Measurements from ENCODE around the gene AIMP1. TPM values are rescaled to one million over a fixed set of nuclear protein-coding genes. Genes with fewer than 3 reads are reported as not detected.
A peak's percentile ranks its signal among the peaks of the same experiment; 100 is the strongest.
"Not testable (repeated sequence)": the region's sequence is repeated elsewhere in the genome, so short reads cannot be mapped to it uniquely, and the experiment has no call there.

The AIMP1 gene
- total RNA-seq, 3 donors from 2014 or later (not counting 1 experiment from before 2014, with no cell fraction given) = 37.7 to 46.8 (median 40.3) TPM

GRCh38 chr4:106320235-106320634 lies 3.9 kb downstream of the AIMP1 start:
- intact Hi-C loops (cut with micrococcal nuclease) = no loop called here
- no peak for TF ChIP-seq CTCF (IDR thresholded peaks at IDR 0.05)
- Mint-ChIP-seq H3K4me1 (peaks cover 5 to 20% of the 10 kb centered on the region in 2 donors), H3K36me3 (no peaks in the 10 kb centered on the region), H3K9me3 (no peaks in the 10 kb centered on the region), H3K27me3 (ENCODE audit: low read depth in 2 of 2) (no peaks in the 10 kb centered on the region), H3K27ac (peak overlapping the region in 1 of 2 donors; percentile 46), H3K4me3 (no peak overlapping the region)
- WGBS (ENCODE audit: insufficient coverage) = 100% methylated on average over 1 of the region's 1 CpG
- no peaks in the 10 kb centered on the region for H3K9me3 ChIP-seq (ENCODE audit: control insufficient read depth, insufficient read depth, low read length)
- no peak for ATAC-seq
- DNase-seq = no peak
- peaks cover 3% of the 10 kb centered on the region for H3K36me3 ChIP-seq (ENCODE audit: control insufficient read depth, insufficient read depth, low read length)
- H3K4me1 ChIP-seq (ENCODE audit: control insufficient read depth, insufficient read depth, low read length) = peaks cover 9% of the 10 kb centered on the region
- H3K4me3 ChIP-seq (ENCODE audit: low read length) = no peak overlapping the region
- H3K27me3 ChIP-seq (ENCODE audit: control insufficient read depth, insufficient read depth, low read length) = no peaks in the 10 kb centered on the region
- no peak overlapping the region for H3K27ac ChIP-seq (ENCODE audit: low read length)

GRCh38 chr4:106321168-106321567 lies 4.8 kb downstream of the AIMP1 start:
- H3K36me3 Mint-ChIP-seq; H3K4me3 Mint-ChIP-seq; DNase-seq; H3K9me3 ChIP-seq (ENCODE audit: control insufficient read depth, insufficient read depth, low read length); H3K4me3 ChIP-seq (ENCODE audit: low read length); H3K4me1 ChIP-seq (ENCODE audit: control insufficient read depth, insufficient read depth, low read length); H3K27me3 ChIP-seq (ENCODE audit: control insufficient read depth, insufficient read depth, low read length); intact Hi-C loops (cut with micrococcal nuclease); H3K27ac ChIP-seq (ENCODE audit: low read length); H3K9me3 Mint-ChIP-seq; H3K27me3 Mint-ChIP-seq (ENCODE audit: low read depth in 2 of 2); ATAC-seq: not testable (repeated sequence)
- WGBS (ENCODE audit: insufficient coverage) = 98% methylated on average over 34 of the region's 34 CpGs
- Mint-ChIP-seq H3K27ac (peak overlapping the region in 1 of 2 donors; percentile 46), H3K4me1 (peaks cover 5 to 16% of the 10 kb centered on the region in 2 donors)
- peaks cover 10% of the 10 kb centered on the region for H3K36me3 ChIP-seq (ENCODE audit: control insufficient read depth, insufficient read depth, low read length)

- H3K9me3 ChIP-seq (ENCODE audit: control insufficient read depth, insufficient read depth, low read length); H3K9me3 Mint-ChIP-seq; intact Hi-C loops (cut with micrococcal nuclease); H3K4me3 ChIP-seq (ENCODE audit: low read length); H3K27me3 Mint-ChIP-seq (ENCODE audit: low read depth in 2 of 2); H3K4me3 Mint-ChIP-seq; DNase-seq; ATAC-seq; H3K4me1 ChIP-seq (ENCODE audit: control insufficient read depth, insufficient read depth, low read length); H3K36me3 Mint-ChIP-seq; H3K27ac ChIP-seq (ENCODE audit: low read length); H3K27me3 ChIP-seq (ENCODE audit: control insufficient read depth, insufficient read depth, low read length): not testable (repeated sequence)
- H3K36me3 ChIP-seq (ENCODE audit: control insufficient read depth, insufficient read depth, low read length) = peaks cover 13% of the 10 kb centered on the region
- H3K4me1 Mint-ChIP-seq = peaks cover 5 to 16% of the 10 kb centered on the region in 2 donors
- WGBS (ENCODE audit: insufficient coverage) = 97% methylated on average over 6 of the region's 6 CpGs
- peak overlapping the region in 1 of 2 donors; percentile 62 for H3K27ac Mint-ChIP-seq
Observed at GRCh38 chr4:106321814-106322213, 5.5 kb downstream of the AIMP1 start.

- H3K4me1 ChIP-seq (ENCODE audit: control insufficient read depth, insufficient read depth, low read length) = no peaks in the 10 kb centered on the region
- H3K27ac ChIP-seq (ENCODE audit: low read length) = no peak overlapping the region
- H3K4me3 Mint-ChIP-seq = no peak overlapping the region
- no peaks in the 10 kb centered on the region for H3K27me3 ChIP-seq (ENCODE audit: control insufficient read depth, insufficient read depth, low read length)
- H3K27me3 Mint-ChIP-seq (ENCODE audit: low read depth in 2 of 2) = no peaks in the 10 kb centered on the region
- peak overlapping the region in 1 of 2 donors; percentile 63 for H3K27ac Mint-ChIP-seq
- peaks cover 5 to 16% of the 10 kb centered on the region in 2 donors for H3K4me1 Mint-ChIP-seq
- intact Hi-C loops (cut with micrococcal nuclease) = no loop called here
- no peak for ATAC-seq
- TF ChIP-seq CTCF (IDR thresholded peaks at IDR 0.05) = no peak
- no peaks in the 10 kb centered on the region for H3K9me3 ChIP-seq (ENCODE audit: control insufficient read depth, insufficient read depth, low read length)
- H3K9me3 Mint-ChIP-seq = no peaks in the 10 kb centered on the region
- H3K36me3 Mint-ChIP-seq = peaks cover 5% of the 10 kb centered on the region
- no peak for DNase-seq
- H3K36me3 ChIP-seq (ENCODE audit: control insufficient read depth, insufficient read depth, low read length) = peaks cover 26% of the 10 kb centered on the region
- H3K4me3 ChIP-seq (ENCODE audit: low read length) = no peak overlapping the region
Observed at GRCh38 chr4:106323119-106323518, 6.8 kb downstream of the AIMP1 start.

- H3K36me3 Mint-ChIP-seq = peaks cover 5% of the 10 kb centered on the region
- no peaks in the 10 kb centered on the region for H3K9me3 Mint-ChIP-seq
- Histone ChIP-seq H3K27me3 (ENCODE audit: control insufficient read depth, insufficient read depth, low read length) (no peaks in the 10 kb centered on the region), H3K27ac (ENCODE audit: low read length) (no peak overlapping the region), H3K4me3 (ENCODE audit: low read length) (no peak overlapping the region), H3K9me3 (ENCODE audit: control insufficient read depth, insufficient read depth, low read length) (no peaks in the 10 kb centered on the region), H3K36me3 (ENCODE audit: control insufficient read depth, insufficient read depth, low read length) (peaks cover 43% of the 10 kb centered on the region), H3K4me1 (ENCODE audit: control insufficient read depth, insufficient read depth, low read length) (no peaks in the 10 kb centered on the region)
- no peak overlapping the region for H3K27ac Mint-ChIP-seq
- H3K4me3 Mint-ChIP-seq = no peak overlapping the region
- TF ChIP-seq CTCF (IDR thresholded peaks at IDR 0.05) = no peak
- H3K27me3 Mint-ChIP-seq (ENCODE audit: low read depth in 2 of 2) = no peaks in the 10 kb centered on the region
- peaks cover 0 to 4% of the 10 kb centered on the region in 2 donors for H3K4me1 Mint-ChIP-seq
- no peak for DNase-seq
- intact Hi-C loops (cut with micrococcal nuclease) = no loop called here
- no peak for ATAC-seq
Observed at GRCh38 chr4:106325800-106326199, 9.4 kb downstream of the AIMP1 start.

Measured in natural killer cell (primary cell).